IMR-90 (cell line): ENCODE data around the gene COLEC12. TPM values are rescaled to one million over a fixed set of nuclear protein-coding genes. Genes with fewer than 3 reads are reported as not detected.

Experiments used
- ATAC-seq: fragments of 200-7000 bp; cut with Tn5 transposase; 2 replicates; pipeline ENCODE4 v1.9.1; 2020; ENCODE audit warnings: low read depth, mild to moderate bottlenecking, moderate library complexity
- BruUV-seq: library from RNA; stranded (reverse); fragments of 400-500 nt; replicated peaks from 2 replicates; lab custom pipeline; 2021; lab: Mats Ljungman, UMichigan
- CTCF ChIA-PET: fragments of 300-600 bp; formaldehyde crosslinking; extraction: SDS; loops from one replicate; lab custom pipeline; 2021; ENCODE audit warnings: antibody characterized with exemption; lab: Yijun Ruan, JAX
- POLR2A ChIA-PET: fragments of 300-600 bp; sonication (Branson Sonifier 250); formaldehyde crosslinking; loops from one replicate; lab custom pipeline; 2022; ENCODE audit warnings: antibody characterized with exemption; ENCODE audit not compliant: unreplicated experiment; lab: Charles Lee
- DNase-seq: peaks from one replicate; pipeline ENCODE4 v3.0.0; 2013
- H2AFZ ChIP-seq: replicated peaks from 2 replicates; pipeline ENCODE3; 2013; ENCODE audit warnings: low read length, mild to moderate bottlenecking; ENCODE audit not compliant: poor library complexity
- H2AK5ac ChIP-seq: 2 replicates; pipeline ENCODE4 v1.6.1; 2013; ENCODE audit warnings: low read depth, low read length, inconsistent platforms
- H2AK9ac ChIP-seq: replicated peaks from 2 replicates; pipeline ENCODE3; 2013; ENCODE audit warnings: mild to moderate bottlenecking, low read depth, low read length, moderate library complexity; ENCODE audit not compliant: poor library complexity
- H2BK120ac ChIP-seq: 2 replicates; pipeline ENCODE4 v1.6.1; 2013; ENCODE audit warnings: low read depth, low read length, inconsistent platforms
- H2BK15ac ChIP-seq: 3 replicates; pipeline ENCODE4 v1.6.1; 2013; ENCODE audit warnings: low read depth, low read length, inconsistent platforms
- H2BK20ac ChIP-seq: 2 replicates; pipeline ENCODE4 v1.6.1; 2013; ENCODE audit warnings: low read depth, mild to moderate bottlenecking, inconsistent platforms, low read length, moderate library complexity
- H2BK5ac ChIP-seq: 2 replicates; pipeline ENCODE4 v1.6.1; 2013; ENCODE audit warnings: mild to moderate bottlenecking, low read depth, low read length, inconsistent platforms; ENCODE audit not compliant: poor library complexity, severe bottlenecking
- H3K14ac ChIP-seq: replicated peaks from 2 replicates; pipeline ENCODE4 v1.6.1; 2013; ENCODE audit warnings: low read depth, low read length, inconsistent platforms
- H3K18ac ChIP-seq: 2 replicates; pipeline ENCODE4 v1.6.1; 2013; ENCODE audit warnings: low read depth, low read length, control low read depth
- H3K23ac ChIP-seq: 2 replicates; pipeline ENCODE4 v1.6.1; 2013; ENCODE audit warnings: low read depth, low read length, inconsistent platforms
- H3K27ac ChIP-seq: 2 replicates; pipeline ENCODE4 v1.5.1; 2013; ENCODE audit warnings: mild to moderate bottlenecking, control low read depth, low read length; ENCODE audit not compliant: insufficient read depth
- H3K27me3 ChIP-seq: 2 replicates; pipeline ENCODE4 v1.6.1; 2013; ENCODE audit warnings: low read length; ENCODE audit not compliant: control insufficient read depth, insufficient read depth
- H3K36me3 ChIP-seq: 2 replicates; pipeline ENCODE4 v1.6.1; 2013; ENCODE audit warnings: low read length, mixed read lengths; ENCODE audit not compliant: control insufficient read depth, insufficient read depth
- H3K4ac ChIP-seq: 2 replicates; pipeline ENCODE4 v1.6.1; 2013; ENCODE audit warnings: low read depth, low read length, inconsistent platforms
- H3K4me1 ChIP-seq: 2 replicates; pipeline ENCODE4 v1.6.1; 2013; ENCODE audit warnings: low read length, mixed read lengths; ENCODE audit not compliant: control insufficient read depth, insufficient read depth
- H3K4me2 ChIP-seq: 2 replicates; pipeline ENCODE4 v1.6.1; 2013; ENCODE audit warnings: low read depth, mild to moderate bottlenecking, control low read depth, low read length, moderate library complexity
- H3K4me3 ChIP-seq: 2 replicates; pipeline ENCODE4 v1.5.1; 2013; ENCODE audit warnings: low read depth, mild to moderate bottlenecking, control low read depth, low read length, moderate library complexity; ENCODE audit not compliant: insufficient read depth
- H3K56ac ChIP-seq: 2 replicates; pipeline ENCODE4 v1.6.1; 2013; ENCODE audit warnings: low read length, inconsistent platforms; ENCODE audit not compliant: insufficient read depth; ENCODE audit errors: extremely low read depth
- H3K79me1 ChIP-seq, 2 experiments: 2 replicates each; pipeline ENCODE4 v1.6.1; 2013; ENCODE audit warnings: low read length in 2 of 2, inconsistent platforms in 1 of 2, low read depth in 1 of 2
- H3K9ac ChIP-seq: 2 replicates; pipeline ENCODE4 v1.6.1; 2013; ENCODE audit warnings: low read depth, low read length, control low read depth
- H3K9me1 ChIP-seq: 2 replicates; pipeline ENCODE4 v1.6.1; 2013; ENCODE audit warnings: low read length, inconsistent platforms; ENCODE audit not compliant: insufficient read depth
- H3K9me3 ChIP-seq: 2 replicates; pipeline ENCODE4 v1.6.1; 2013; ENCODE audit warnings: low read length; ENCODE audit not compliant: control insufficient read depth, insufficient read depth
- H4K20me1 ChIP-seq: 2 replicates; pipeline ENCODE4 v1.6.1; 2013; ENCODE audit warnings: low read length, inconsistent platforms; ENCODE audit not compliant: insufficient read depth
- H4K5ac ChIP-seq: 2 replicates; pipeline ENCODE4 v1.6.1; 2013; ENCODE audit warnings: mild to moderate bottlenecking, low read depth, low read length, control low read depth
- H4K8ac ChIP-seq, 2 experiments: 2 replicates each; pipeline ENCODE4 v1.6.1; 2013; ENCODE audit warnings: low read depth in 2 of 2, low read length in 2 of 2, control low read depth in 1 of 2, inconsistent platforms in 1 of 2
- H4K91ac ChIP-seq: 2 replicates; pipeline ENCODE4 v1.6.1; 2013; ENCODE audit warnings: low read depth, low read length, inconsistent platforms; ENCODE audit not compliant: insufficient read depth
- CHD1 ChIP-seq: IDR thresholded peaks from 2 replicates; pipeline ENCODE4 v1.6.1; 2012; ENCODE audit warnings: low read depth, low read length, improper control_type of control experiment
- CTCF ChIP-seq: conservative IDR thresholded peaks from 2 replicates; pipeline ENCODE4 v1.5.1; 2012; ENCODE audit warnings: mild to moderate bottlenecking, low read depth, low read length, improper control_type of control experiment
- ELK1 ChIP-seq: fragments of 150-350 bp; IDR thresholded peaks from 2 replicates; pipeline ENCODE4 v1.6.1; 2016; ENCODE audit warnings: low read depth, mild to moderate bottlenecking, low read length, moderate library complexity, borderline replicate concordance
- FOS ChIP-seq: fragments of 150-350 bp; IDR thresholded peaks from 2 replicates; pipeline ENCODE4 v1.6.1; 2016; ENCODE audit warnings: low read depth, low read length
- MAZ ChIP-seq: IDR thresholded peaks from 2 replicates; pipeline ENCODE4 v1.6.1; 2012; ENCODE audit warnings: low read depth, mild to moderate bottlenecking, low read length, improper control_type of control experiment, moderate library complexity, borderline replicate concordance
- RCOR1 ChIP-seq: IDR thresholded peaks from 2 replicates; pipeline ENCODE4 v1.6.1; 2012; ENCODE audit warnings: mild to moderate bottlenecking, low read length, improper control_type of control experiment; ENCODE audit not compliant: insufficient replicate concordance
- RFX5 ChIP-seq: IDR thresholded peaks from 2 replicates; pipeline ENCODE4 v1.8.0; 2012; ENCODE audit warnings: low read depth, mild to moderate bottlenecking, low read length, moderate library complexity
- SMC3 ChIP-seq: fragments of 150-350 bp; IDR thresholded peaks from 2 replicates; pipeline ENCODE4 v1.6.1; 2016; ENCODE audit warnings: low read depth, mild to moderate bottlenecking, antibody characterized with exemption, low read length, moderate library complexity
- WGBS, 2 experiments: methylation state at CpG; one replicate each; pipeline versions ENCODE4 v1.1.5 to v1.1.7; 2013; ENCODE audit warnings: missing lambda C conversion rate in 2 of 2; ENCODE audit not compliant: insufficient read length in 1 of 2; ENCODE audit errors: extremely low coverage in 2 of 2; 5-methylcytosine and 5-hydroxymethylcytosine counted together
- dilution Hi-C: fragments of 300-500 bp; cut with HindIII; formaldehyde crosslinking; loops from one replicate; pipeline ENCODE4 v1.14.3; 2018; ENCODE audit warnings: low sequenced_read_pairs; ENCODE audit not compliant: unreplicated experiment
- in situ Hi-C: fragments of 300-500 bp; cut with MboI; formaldehyde crosslinking; loops from 3 replicates; pipeline ENCODE4 v1.14.3; 2019; ENCODE audit warnings: low sequenced_read_pairs, inconsistent platforms, mixed read lengths
- intact Hi-C: fragments of 100-400 bp; cut with micrococcal nuclease; formaldehyde crosslinking; loops from 2 replicates; pipeline ENCODE4 v1.10.0; 2022
- polyA plus RNA-seq, 3 experiments: library from polyadenylated mRNA; depleted of rRNA; stranded (reverse); fragments of >200 nt; gene quantifications; 2 replicates each; pipeline ENCODE4 v1.2.3, GENCODE V29; 2012; ENCODE audit warnings: low replicate concordance in 1 of 3
- total RNA-seq: library from RNA; depleted of rRNA; stranded (reverse); fragments of >200 nt; gene quantifications from 2 replicates; pipeline ENCODE4 v1.2.3, GENCODE V29; 2012

The COLEC12 gene
- total and polyA plus RNA-seq, 2 of the 4 experiments (the other 2 are of a cell fraction): 1.0 to 2.3 TPM

- ChIA-PET CTCF (no interaction called here), POLR2A (no interaction called here)
- H3K27me3 ChIP-seq: peaks cover 33% of the 10 kb centered on the region
- no peak overlapping the region for H3K4me3 ChIP-seq
- no peak overlapping the region for H3K18ac ChIP-seq
- H2BK5ac ChIP-seq: no peak overlapping the region
- BruUV-seq: no TSS peak
- no peak overlapping the region for H2BK20ac ChIP-seq
- H2AK5ac ChIP-seq: no peak overlapping the region
- H3K14ac ChIP-seq: no peak overlapping the region
- no peak overlapping the region for H3K56ac ChIP-seq
- H4K5ac ChIP-seq: no peak overlapping the region
- ATAC-seq (no peak), DNase-seq (no peak)
- intact Hi-C loops: no loop called here
- in situ Hi-C loops: no loop called here
- no peak for TF ChIP-seq RCOR1
- no peak for TF ChIP-seq CTCF
- TF ChIP-seq CHD1: no peak
- no peak for TF ChIP-seq ELK1
- no peak for TF ChIP-seq RFX5
- TF ChIP-seq FOS: no peak
- no peak for TF ChIP-seq SMC3
- TF ChIP-seq MAZ: no peak
- no peak overlapping the region for H2AFZ ChIP-seq
- H3K4me2 ChIP-seq: no peak overlapping the region
- dilution Hi-C loops: no loop called here
- no peaks in the 10 kb centered on the region for H3K79me1 ChIP-seq
- H2AK9ac ChIP-seq: no peak overlapping the region
- no peak overlapping the region for H4K8ac ChIP-seq
- H2BK120ac ChIP-seq: no peak overlapping the region
- H3K4me1 ChIP-seq: no peaks in the 10 kb centered on the region
- no peaks in the 10 kb centered on the region for H3K36me3 ChIP-seq
- WGBS, 2 experiments: no CpG with 5 or more reads among the region's 3 CpGs
- no peak overlapping the region for H3K9ac ChIP-seq
- no peak overlapping the region for H4K91ac ChIP-seq
- H3K9me1 ChIP-seq: no peaks in the 10 kb centered on the region
- no peaks in the 10 kb centered on the region for H3K9me3 ChIP-seq
- no peak overlapping the region for H3K27ac ChIP-seq
- H3K23ac ChIP-seq: no peak overlapping the region
- H2BK15ac ChIP-seq: no peak overlapping the region
- no peaks in the 10 kb centered on the region for H4K20me1 ChIP-seq
- H3K4ac ChIP-seq: no peak overlapping the region
Observed at GRCh38 chr18:507636-508035, 7.1 kb upstream of the COLEC12 start.
